Kidney (tissue), 14 donors: ENCODE data around the gene ARL5C. TPM values are rescaled to one million over a fixed set of nuclear protein-coding genes. Genes with fewer than 3 reads are reported as not detected.

Source experiments
- DNase-seq, 5 donors: peaks; one replicate each; pipeline ENCODE4 v3.0.0-alpha.2; 2013 to 2020
- FAIRE-seq: peaks from 2 replicates; lab custom pipeline; 2012; peaks lifted over from hg19 to GRCh38; lab: Jason Lieb, UNC
- H3K27ac ChIP-seq, 2 donors: one replicate each; pipeline ENCODE4 v1.7.0; 2013; ENCODE audit warnings: low read depth in 2 of 2, low read length in 2 of 2, inconsistent platforms in 1 of 2
- H3K27me3 ChIP-seq: one replicate; pipeline ENCODE4 v1.7.1; 2013; ENCODE audit warnings: low read length, inconsistent platforms; ENCODE audit not compliant: control insufficient read depth, insufficient read depth
- H3K36me3 ChIP-seq, 3 donors: one replicate each; pipeline versions ENCODE4 v1.7.0 to v1.7.1; 2013; ENCODE audit warnings: low read length in 3 of 3, control low read depth in 1 of 3, inconsistent platforms in 1 of 3; ENCODE audit not compliant: insufficient read depth in 3 of 3, control insufficient read depth in 2 of 3
- H3K4me1 ChIP-seq, 3 donors: one replicate each; pipeline versions ENCODE4 v1.7.0 to v1.7.1; 2013; ENCODE audit warnings: low read length in 3 of 3, inconsistent platforms in 1 of 3, low read depth in 1 of 3; ENCODE audit not compliant: control insufficient read depth in 2 of 3, insufficient read depth in 2 of 3
- H3K4me3 ChIP-seq, 3 donors: one replicate each; pipeline versions ENCODE4 v1.7.0 to v1.8.1; 2013; ENCODE audit warnings: low read length in 3 of 3, control low read depth in 1 of 3, inconsistent platforms in 1 of 3
- H3K9ac ChIP-seq, 3 donors: one replicate each; pipeline versions ENCODE4 v1.7.0 to v1.7.1; 2013; ENCODE audit warnings: low read length in 3 of 3, control low read depth in 1 of 3, inconsistent platforms in 1 of 3
- H3K9me3 ChIP-seq, 3 donors: one replicate each; pipeline versions ENCODE4 v1.7.0 to v1.7.1; 2013; ENCODE audit warnings: low read length in 3 of 3, control low read depth in 1 of 3, inconsistent platforms in 1 of 3; ENCODE audit not compliant: control insufficient read depth in 2 of 3, insufficient read depth in 1 of 3
- CTCF ChIP-seq: IDR thresholded peaks from 3 replicates; pipeline ENCODE4 v1.5.1; 2012; ENCODE audit warnings: mild to moderate bottlenecking, moderate library complexity, borderline replicate concordance; ENCODE audit not compliant: insufficient read depth; ENCODE audit errors: extremely low read depth
- intact Hi-C: fragments of 100-400 bp; cut with DNase I; formaldehyde crosslinking; loops from one replicate; pipeline ENCODE4 v1.11.1; 2022
- polyA plus RNA-seq: library from polyadenylated mRNA; stranded (reverse); fragments of 350-450 nt; fragmentation: Illumina TruSeq; extraction: RNeasy Lipid Tissue Mini Kit (QIAGEN cat#74804); gene quantifications from one replicate; pipeline ENCODE4 v1.2.3, GENCODE V29; 2014; ENCODE audit warnings: low read depth, low replicate concordance; ENCODE audit not compliant: insufficient read depth
- total RNA-seq: library from RNA; stranded (reverse); fragmentation: NEBNext Ultra II Directional; extraction: Animal tissue kit (Norgen Biotek cat#: 25700); gene quantifications from one replicate; pipeline ENCODE4 v1.2.1, GENCODE V29; 2021
- donor health status: control.
- donor health status: control.
- donor health status: control.
- donor health status: control.
- donor health status: control.
- donor health status: DM: yes; HTN: yes; CAD: no.
- donor health status: Normal renal cell carcinoma (clear cell type).

The ARL5C gene
- total and polyA plus RNA-seq, 2 donors from 2014 or later: not detected

DNA sequence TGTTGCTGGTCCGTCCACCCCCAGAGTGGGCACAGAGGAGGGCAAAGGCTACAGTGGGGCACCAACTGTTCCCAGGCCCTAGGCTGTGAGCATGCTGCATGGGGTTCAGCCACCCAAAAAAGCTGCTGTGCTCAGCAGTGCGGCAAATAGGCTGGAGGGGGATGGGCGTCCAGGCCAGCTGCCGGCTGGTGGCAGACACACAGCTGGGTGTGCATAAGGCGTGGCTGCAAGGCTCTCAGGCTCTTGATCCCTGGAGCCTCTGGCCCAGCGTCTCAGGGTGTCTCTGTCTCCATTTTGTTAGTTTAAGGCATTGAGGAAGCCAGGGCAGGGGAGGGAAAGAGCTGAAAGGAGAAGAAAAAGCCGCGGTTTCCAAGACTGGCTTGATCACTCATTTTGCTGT lies 42.9 kb upstream of the ARL5C start:
- peak in 2 of 5 donors; percentile 60 to 80 for DNase-seq
- no peaks in the 10 kb centered on the region for H3K27me3 ChIP-seq
- H3K4me1 ChIP-seq: peaks cover 0 to 15% (median 0%) of the 10 kb centered on the region in 3 donors
- H3K27ac ChIP-seq: no peak overlapping the region
- FAIRE-seq: no peak
- no peak for TF ChIP-seq CTCF
- no peak overlapping the region for H3K4me3 ChIP-seq
- intact Hi-C loops: no loop called here
- no peak overlapping the region for H3K9ac ChIP-seq
- H3K9me3 ChIP-seq: no peaks in the 10 kb centered on the region
- peaks cover 3 to 14% (median 10%) of the 10 kb centered on the region in 3 donors for H3K36me3 ChIP-seq

GRCh38 chr17:39208136-39208535 lies 42.2 kb upstream of the ARL5C start:
- peaks cover 0 to 15% (median 0%) of the 10 kb centered on the region in 3 donors for H3K4me1 ChIP-seq
- TF ChIP-seq CTCF: no peak
- peaks cover 7 to 22% (median 17%) of the 10 kb centered on the region in 3 donors for H3K36me3 ChIP-seq
- H3K9me3 ChIP-seq: no peaks in the 10 kb centered on the region
- no peak overlapping the region for H3K4me3 ChIP-seq
- intact Hi-C loops: no loop called here
- H3K27ac ChIP-seq: no peak overlapping the region
- DNase-seq (no peak), FAIRE-seq (no peak)
- no peak overlapping the region for H3K9ac ChIP-seq
- no peaks in the 10 kb centered on the region for H3K27me3 ChIP-seq

DNA sequence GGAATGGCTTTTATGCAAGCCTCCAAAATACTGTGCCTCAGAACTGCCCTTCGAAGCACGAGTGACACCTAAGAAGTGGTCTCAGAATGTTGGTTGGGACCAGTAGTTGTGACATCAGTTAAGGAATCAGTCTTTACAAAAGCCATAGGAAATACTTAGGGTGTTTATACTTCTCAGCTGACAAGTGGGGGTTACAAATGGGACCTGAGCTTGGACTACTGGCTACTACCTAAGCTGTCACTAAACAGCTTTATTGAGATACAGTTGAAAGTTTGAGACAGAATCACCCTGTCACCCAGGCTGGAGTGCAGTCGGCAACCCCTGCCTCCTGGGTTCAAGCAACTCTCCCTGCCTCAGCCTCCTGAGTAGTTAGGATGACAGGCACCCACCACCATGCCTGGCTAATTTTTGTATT lies 39.2 kb upstream of the ARL5C start:
- no peak for TF ChIP-seq CTCF
- Histone ChIP-seq H3K4me1 (peaks cover 3 to 28% (median 9%) of the 10 kb centered on the region in 3 donors), H3K27me3 (no peaks in the 10 kb centered on the region), H3K9me3 (no peaks in the 10 kb centered on the region), H3K36me3 (peaks cover 18 to 37% (median 32%) of the 10 kb centered on the region in 3 donors), H3K27ac (no peak overlapping the region), H3K4me3 (no peak overlapping the region), H3K9ac (no peak overlapping the region)
- no peak for DNase-seq
- FAIRE-seq: no peak
- intact Hi-C loops: no loop called here

- Histone ChIP-seq H3K36me3 (peaks cover 18 to 37% (median 32%) of the 10 kb centered on the region in 3 donors), H3K9me3 (no peaks in the 10 kb centered on the region), H3K27me3 (no peaks in the 10 kb centered on the region), H3K4me3 (no peak overlapping the region), H3K9ac (no peak overlapping the region), H3K4me1 (peaks cover 3 to 19% (median 9%) of the 10 kb centered on the region in 3 donors), H3K27ac (no peak overlapping the region)
- no peak for TF ChIP-seq CTCF
- intact Hi-C loops: no loop called here
- DNase-seq (no peak), FAIRE-seq (no peak)
These were observed 38.3 kb upstream of the ARL5C start for GRCh38 chr17:39204245-39204644.
